Measurements from ENCODE around the gene FBXL16. TPM values are rescaled to one million over a fixed set of nuclear protein-coding genes. Genes with fewer than 3 reads are reported as not detected.

FBXL16 gene
- total RNA-seq, 2 donors from 2014 or later = 1.0 to 2.3 TPM

- TF ChIP-seq CTCF (IDR thresholded peaks at IDR 0.05) (no peak), POLR2A (IDR thresholded peaks at IDR 0.05) (no peak)
- no peaks in the 10 kb centered on the region for H3K9me3 ChIP-seq
- peaks cover 0 to 7% of the 10 kb centered on the region in 2 donors for H3K27me3 ChIP-seq
- H3K4me1 ChIP-seq = peaks cover 31% of the 10 kb centered on the region
- peaks cover 4 to 8% of the 10 kb centered on the region in 2 donors for H3K36me3 ChIP-seq (replicated peaks in 1 of 2; ENCODE audit: insufficient read depth in 1 of 2, low read depth in 2 of 2)
- DNase-seq (no peak), ATAC-seq (no peak)
- 52 to 64% methylated on average over 31 to 49 of the region's 55 CpGs for WGBS, 2 donors
- no peak overlapping the region for H3K4me3 ChIP-seq
- intact Hi-C loops (cut with DNase I) = no loop called here
- no peak overlapping the region for H3K27ac ChIP-seq
These were observed 23.5 kb upstream of the FBXL16 start for GRCh38 chr16:728890-729744.

DNA sequence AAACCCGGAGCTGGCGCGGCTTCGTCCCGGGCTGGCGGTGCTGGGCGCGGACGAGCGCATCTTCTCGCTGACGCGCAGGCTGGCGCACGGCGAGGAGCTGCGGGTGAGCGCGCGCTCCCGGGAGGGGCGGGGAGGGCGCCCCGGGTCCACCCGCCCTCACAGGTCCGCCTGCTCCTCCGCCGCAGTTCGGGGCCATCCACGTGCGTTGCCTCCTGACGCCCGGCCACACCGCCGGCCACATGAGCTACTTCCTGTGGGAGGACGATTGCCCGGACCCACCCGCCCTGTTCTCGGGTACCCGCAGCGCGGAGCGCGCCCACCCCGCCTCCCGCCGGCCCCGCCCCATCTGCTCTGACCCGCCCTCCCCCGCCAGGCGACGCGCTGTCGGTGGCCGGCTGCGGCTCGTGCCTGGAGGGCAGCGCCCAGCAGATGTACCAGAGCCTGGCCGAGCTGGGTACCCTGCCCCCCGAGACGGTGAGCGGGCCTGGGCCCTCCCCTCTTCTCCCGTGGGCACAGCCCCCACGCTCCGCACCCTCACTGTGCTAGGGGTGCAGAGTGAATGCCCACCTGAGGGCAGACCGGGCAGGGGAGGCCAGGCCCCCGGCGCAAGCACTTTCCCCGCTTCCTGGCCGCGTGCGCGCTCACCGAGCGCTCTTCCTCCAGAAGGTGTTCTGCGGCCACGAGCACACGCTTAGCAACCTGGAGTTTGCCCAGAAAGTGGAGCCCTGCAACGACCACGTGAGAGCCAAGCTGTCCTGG lies 22.7 kb upstream of the FBXL16 start:
- Histone ChIP-seq H3K4me1 (peaks cover 31% of the 10 kb centered on the region), H3K27me3 (peaks cover 0 to 7% of the 10 kb centered on the region in 2 donors), H3K9me3 (no peaks in the 10 kb centered on the region), H3K36me3 (replicated peaks in 1 of 2; ENCODE audit: insufficient read depth in 1 of 2, low read depth in 2 of 2) (peaks cover 0 to 5% of the 10 kb centered on the region in 2 donors), H3K27ac (no peak overlapping the region), H3K4me3 (no peak overlapping the region)
- ATAC-seq (peak; percentile 33), DNase-seq (peak in 3 of 4 donors; percentile 53 to 66 (median 57))
- no peak for TF ChIP-seq CTCF (IDR thresholded peaks at IDR 0.05)
- no peak for TF ChIP-seq POLR2A (IDR thresholded peaks at IDR 0.05)
- intact Hi-C loops (cut with DNase I) = no loop called here
- 2 to 3% methylated on average over 13 to 50 of the region's 80 CpGs for WGBS, 2 donors

DNA sequence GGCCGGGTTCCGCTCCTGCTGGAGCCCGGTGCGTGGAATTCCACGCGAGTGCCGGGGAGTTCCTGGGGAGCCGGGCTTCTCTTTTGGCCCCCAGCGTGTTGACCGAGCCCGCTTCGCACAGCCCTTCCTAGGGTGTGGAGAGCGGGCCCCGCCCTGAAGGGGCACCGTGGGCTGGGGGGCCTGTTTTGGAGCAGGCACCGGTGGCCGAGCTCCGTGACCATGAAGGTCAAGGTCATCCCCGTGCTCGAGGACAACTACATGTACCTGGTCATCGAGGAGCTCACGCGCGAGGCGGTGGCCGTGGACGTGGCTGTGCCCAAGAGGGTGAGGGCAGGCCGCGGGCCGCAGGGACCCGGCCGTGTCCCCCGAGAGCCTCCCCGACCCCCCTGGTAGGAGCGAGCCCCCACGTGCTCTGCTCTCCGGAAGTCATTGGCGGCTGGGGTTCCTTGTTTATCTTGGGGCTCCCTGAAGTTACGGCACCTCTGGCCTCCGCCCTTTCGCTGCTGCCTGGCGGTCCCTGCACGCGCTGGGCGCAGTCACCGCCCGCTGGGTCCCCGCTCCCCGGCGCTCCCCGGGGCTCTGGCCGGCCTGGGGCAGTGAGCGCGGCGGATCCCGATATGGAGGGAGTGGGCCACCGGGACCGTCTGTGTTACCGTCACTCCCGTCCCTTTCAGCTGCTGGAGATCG lies 21.8 kb upstream of the FBXL16 start:
- WGBS, 2 donors = 0 to 2% methylated on average over 4 to 59 of the region's 61 CpGs
- H3K4me1 ChIP-seq = peaks cover 31% of the 10 kb centered on the region
- peaks cover 0 to 3% of the 10 kb centered on the region in 2 donors for H3K36me3 ChIP-seq (replicated peaks in 1 of 2; ENCODE audit: insufficient read depth in 1 of 2, low read depth in 2 of 2)
- DNase-seq (no peak), ATAC-seq (no peak)
- peaks cover 0 to 7% of the 10 kb centered on the region in 2 donors for H3K27me3 ChIP-seq
- intact Hi-C loops (cut with DNase I) = no loop called here
- peak in 1 of 3 donors; percentile 7 for TF ChIP-seq POLR2A (IDR thresholded peaks at IDR 0.05)
- TF ChIP-seq CTCF (IDR thresholded peaks at IDR 0.05) = no peak
- no peaks in the 10 kb centered on the region for H3K9me3 ChIP-seq
- no peak overlapping the region for H3K27ac ChIP-seq
- H3K4me3 ChIP-seq = no peak overlapping the region

- Histone ChIP-seq H3K27me3 (peaks cover 0 to 7% of the 10 kb centered on the region in 2 donors), H3K4me3 (no peak within 1 kb of the TSS), H3K27ac (no peak within 1 kb of the TSS), H3K36me3 (replicated peaks in 1 of 2; ENCODE audit: insufficient read depth in 1 of 2, low read depth in 2 of 2) (no peaks in the 10 kb centered on the region), H3K9me3 (no peaks in the 10 kb centered on the region), H3K4me1 (peaks cover 38% of the 10 kb centered on the region)
- ATAC-seq = peak; percentile 32
- TF ChIP-seq CTCF (IDR thresholded peaks at IDR 0.05) = no peak
- TF ChIP-seq POLR2A (IDR thresholded peaks at IDR 0.05) = no peak
- intact Hi-C loops (cut with DNase I) = no loop called here
- peak in 3 of 4 donors; percentile 42 to 58 (median 54) for DNase-seq
- 0 to 1% methylated on average over 5 to 65 of the region's 88 CpGs for WGBS, 2 donors
These were observed 21.1 kb upstream of the FBXL16 start, which contains the start of the genes CCDC78 and HAGHL for GRCh38 chr16:726438-727290. Gene CCDC78, minus strand, starts transcription at chr16:726443. Its CDS starts 76 bp downstream, at chr16:726367. Gene HAGHL, plus strand, starts transcription at chr16:727106. Its CDS starts 404 bp downstream, at chr16:727510.

Measured in body of pancreas (tissue), 4 donors.